ENCODE measurements around the gene OOSP4B.

DNA sequence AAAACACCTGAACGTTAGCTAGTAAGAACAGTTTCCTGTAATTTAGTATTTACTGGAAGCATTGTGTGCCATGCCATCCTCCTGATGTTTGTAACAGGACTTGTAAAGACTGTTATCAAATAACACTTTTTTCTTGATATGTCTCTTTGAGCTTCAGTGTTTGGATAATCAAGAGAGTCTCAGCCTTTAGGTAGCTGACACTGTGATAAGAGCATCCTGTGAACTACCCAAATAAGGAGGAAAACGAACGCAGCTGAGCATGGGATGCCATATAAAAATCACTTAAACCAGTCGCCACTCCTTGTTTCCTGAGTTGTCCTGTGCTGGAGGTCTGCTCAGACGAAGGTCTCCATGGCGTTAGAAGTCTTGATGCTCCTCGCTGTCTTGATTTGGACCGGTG, 23.1 kb downstream of the OOSP4B start, which contains the start of gene OOSP2:
- TF ChIP-seq ATF1 (CRISPR knock-in tag; IDR thresholded peaks at IDR 0.05) (no peak), TEAD4 (CRISPR knock-in tag; IDR thresholded peaks at IDR 0.05) (no peak), SP1 (CRISPR knock-in tag; conservative IDR thresholded peaks at IDR 0.05) (no peak), ESRRA (CRISPR knock-in tag; IDR thresholded peaks at IDR 0.05; ENCODE audit: borderline replicate concordance) (no peak), NR1H2 (CRISPR knock-in tag; IDR thresholded peaks at IDR 0.05) (no peak), ZNF396 (CRISPR knock-in tag; IDR thresholded peaks at IDR 0.05; ENCODE audit: borderline replicate concordance) (no peak)
- TF ChIP-seq, protein P1, sequence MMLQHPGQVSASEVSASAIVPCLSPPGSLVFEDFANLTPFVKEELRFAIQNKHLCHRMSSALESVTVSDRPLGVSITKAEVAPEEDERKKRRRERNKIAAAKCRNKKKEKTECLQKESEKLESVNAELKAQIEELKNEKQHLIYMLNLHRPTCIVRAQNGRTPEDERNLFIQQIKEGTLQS (CRISPR knock-in tag; conservative IDR thresholded peaks at IDR 0.05): no peak
- TF ChIP-seq, protein P2, sequence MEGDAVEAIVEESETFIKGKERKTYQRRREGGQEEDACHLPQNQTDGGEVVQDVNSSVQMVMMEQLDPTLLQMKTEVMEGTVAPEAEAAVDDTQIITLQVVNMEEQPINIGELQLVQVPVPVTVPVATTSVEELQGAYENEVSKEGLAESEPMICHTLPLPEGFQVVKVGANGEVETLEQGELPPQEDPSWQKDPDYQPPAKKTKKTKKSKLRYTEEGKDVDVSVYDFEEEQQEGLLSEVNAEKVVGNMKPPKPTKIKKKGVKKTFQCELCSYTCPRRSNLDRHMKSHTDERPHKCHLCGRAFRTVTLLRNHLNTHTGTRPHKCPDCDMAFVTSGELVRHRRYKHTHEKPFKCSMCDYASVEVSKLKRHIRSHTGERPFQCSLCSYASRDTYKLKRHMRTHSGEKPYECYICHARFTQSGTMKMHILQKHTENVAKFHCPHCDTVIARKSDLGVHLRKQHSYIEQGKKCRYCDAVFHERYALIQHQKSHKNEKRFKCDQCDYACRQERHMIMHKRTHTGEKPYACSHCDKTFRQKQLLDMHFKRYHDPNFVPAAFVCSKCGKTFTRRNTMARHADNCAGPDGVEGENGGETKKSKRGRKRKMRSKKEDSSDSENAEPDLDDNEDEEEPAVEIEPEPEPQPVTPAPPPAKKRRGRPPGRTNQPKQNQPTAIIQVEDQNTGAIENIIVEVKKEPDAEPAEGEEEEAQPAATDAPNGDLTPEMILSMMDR (IDR thresholded peaks at IDR 0.05): no peak
- TF ChIP-seq, protein P3, sequence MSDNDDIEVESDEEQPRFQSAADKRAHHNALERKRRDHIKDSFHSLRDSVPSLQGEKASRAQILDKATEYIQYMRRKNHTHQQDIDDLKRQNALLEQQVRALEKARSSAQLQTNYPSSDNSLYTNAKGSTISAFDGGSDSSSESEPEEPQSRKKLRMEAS (CRISPR knock-in tag; IDR thresholded peaks at IDR 0.05): no peak
- TF ChIP-seq, protein P4, sequence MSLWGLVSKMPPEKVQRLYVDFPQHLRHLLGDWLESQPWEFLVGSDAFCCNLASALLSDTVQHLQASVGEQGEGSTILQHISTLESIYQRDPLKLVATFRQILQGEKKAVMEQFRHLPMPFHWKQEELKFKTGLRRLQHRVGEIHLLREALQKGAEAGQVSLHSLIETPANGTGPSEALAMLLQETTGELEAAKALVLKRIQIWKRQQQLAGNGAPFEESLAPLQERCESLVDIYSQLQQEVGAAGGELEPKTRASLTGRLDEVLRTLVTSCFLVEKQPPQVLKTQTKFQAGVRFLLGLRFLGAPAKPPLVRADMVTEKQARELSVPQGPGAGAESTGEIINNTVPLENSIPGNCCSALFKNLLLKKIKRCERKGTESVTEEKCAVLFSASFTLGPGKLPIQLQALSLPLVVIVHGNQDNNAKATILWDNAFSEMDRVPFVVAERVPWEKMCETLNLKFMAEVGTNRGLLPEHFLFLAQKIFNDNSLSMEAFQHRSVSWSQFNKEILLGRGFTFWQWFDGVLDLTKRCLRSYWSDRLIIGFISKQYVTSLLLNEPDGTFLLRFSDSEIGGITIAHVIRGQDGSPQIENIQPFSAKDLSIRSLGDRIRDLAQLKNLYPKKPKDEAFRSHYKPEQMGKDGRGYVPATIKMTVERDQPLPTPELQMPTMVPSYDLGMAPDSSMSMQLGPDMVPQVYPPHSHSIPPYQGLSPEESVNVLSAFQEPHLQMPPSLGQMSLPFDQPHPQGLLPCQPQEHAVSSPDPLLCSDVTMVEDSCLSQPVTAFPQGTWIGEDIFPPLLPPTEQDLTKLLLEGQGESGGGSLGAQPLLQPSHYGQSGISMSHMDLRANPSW (CRISPR knock-in tag; conservative IDR thresholded peaks at IDR 0.05; ENCODE audit: low read depth): no peak
- TF ChIP-seq, protein P5, sequence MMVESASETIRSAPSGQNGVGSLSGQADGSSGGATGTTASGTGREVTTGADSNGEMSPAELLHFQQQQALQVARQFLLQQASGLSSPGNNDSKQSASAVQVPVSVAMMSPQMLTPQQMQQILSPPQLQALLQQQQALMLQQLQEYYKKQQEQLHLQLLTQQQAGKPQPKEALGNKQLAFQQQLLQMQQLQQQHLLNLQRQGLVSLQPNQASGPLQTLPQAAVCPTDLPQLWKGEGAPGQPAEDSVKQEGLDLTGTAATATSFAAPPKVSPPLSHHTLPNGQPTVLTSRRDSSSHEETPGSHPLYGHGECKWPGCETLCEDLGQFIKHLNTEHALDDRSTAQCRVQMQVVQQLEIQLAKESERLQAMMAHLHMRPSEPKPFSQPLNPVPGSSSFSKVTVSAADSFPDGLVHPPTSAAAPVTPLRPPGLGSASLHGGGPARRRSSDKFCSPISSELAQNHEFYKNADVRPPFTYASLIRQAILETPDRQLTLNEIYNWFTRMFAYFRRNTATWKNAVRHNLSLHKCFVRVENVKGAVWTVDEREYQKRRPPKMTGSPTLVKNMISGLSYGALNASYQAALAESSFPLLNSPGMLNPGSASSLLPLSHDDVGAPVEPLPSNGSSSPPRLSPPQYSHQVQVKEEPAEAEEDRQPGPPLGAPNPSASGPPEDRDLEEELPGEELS (CRISPR knock-in tag; IDR thresholded peaks at IDR 0.05): no peak

Measured in WTC11 (cell line).